Endodermal cell (in vitro differentiated cells): ENCODE measurements around the gene GSTO1. TPM values are rescaled to one million over a fixed set of nuclear protein-coding genes. Genes with fewer than 3 reads are reported as not detected.

Experiments
- DNase-seq: peaks from one replicate; pipeline ENCODE4 v3.0.0-alpha.2; 2017
- H3K27ac ChIP-seq: 2 replicates; pipeline ENCODE4 v1.5.1; 2013; ENCODE audit warnings: mild to moderate bottlenecking, low read depth, low read length, moderate library complexity
- H3K27me3 ChIP-seq: 2 replicates; pipeline ENCODE4 v1.6.1; 2013; ENCODE audit warnings: mild to moderate bottlenecking, low read length, moderate library complexity; ENCODE audit not compliant: insufficient read depth, control insufficient read depth, poor library complexity, severe bottlenecking
- H3K36me3 ChIP-seq: 2 replicates; pipeline ENCODE4 v1.7.0; 2013; ENCODE audit warnings: mild to moderate bottlenecking, low read length, moderate library complexity; ENCODE audit not compliant: control insufficient read depth, insufficient read depth
- H3K4me1 ChIP-seq: one replicate; pipeline ENCODE4 v1.7.0; 2013; ENCODE audit warnings: low read length; ENCODE audit not compliant: control insufficient read depth, insufficient read depth
- H3K4me3 ChIP-seq: 2 replicates; pipeline ENCODE4 v1.5.1; 2013; ENCODE audit warnings: mild to moderate bottlenecking, low read length, moderate library complexity
- H3K9ac ChIP-seq: 2 replicates; pipeline ENCODE4 v1.6.1; 2013; ENCODE audit warnings: mild to moderate bottlenecking, low read length, moderate library complexity; ENCODE audit not compliant: poor library complexity, severe bottlenecking; ENCODE audit errors: extremely low read depth
- H3K9me3 ChIP-seq: 2 replicates; pipeline ENCODE4 v1.6.1; 2013; ENCODE audit warnings: mild to moderate bottlenecking, low read length, moderate library complexity; ENCODE audit not compliant: control insufficient read depth
- H3K27ac Mint-ChIP-seq: 2 replicates; pipeline ENCODE4 v1.8.0; 2020; ENCODE audit warnings: mixed read lengths
- H3K27me3 Mint-ChIP-seq: 2 replicates; pipeline ENCODE4 v1.8.0; 2021; ENCODE audit warnings: mild to moderate bottlenecking, mixed read lengths; ENCODE audit not compliant: insufficient read depth
- H3K36me3 Mint-ChIP-seq: 2 replicates; pipeline ENCODE4 v1.8.0; 2020; ENCODE audit warnings: low read depth, mixed read lengths
- H3K4me1 Mint-ChIP-seq: 2 replicates; pipeline ENCODE4 v1.8.0; 2020; ENCODE audit warnings: mixed read lengths
- H3K4me3 Mint-ChIP-seq: 2 replicates; pipeline ENCODE4 v1.8.0; 2020; ENCODE audit warnings: mild to moderate bottlenecking, moderate library complexity, mixed read lengths
- H3K9me3 Mint-ChIP-seq: 2 replicates; pipeline ENCODE4 v1.8.0; 2020; ENCODE audit warnings: mild to moderate bottlenecking, mixed read lengths
- WGBS, 2 experiments: methylation state at CpG; one replicate each; pipeline versions ENCODE4 v1.1.5 to v1.1.7; 2013; ENCODE audit warnings: missing lambda C conversion rate in 2 of 2, mixed read lengths in 1 of 2; ENCODE audit not compliant: insufficient coverage in 1 of 2, insufficient read length in 1 of 2; 5-methylcytosine and 5-hydroxymethylcytosine counted together
- total RNA-seq, 2 donors: library from RNA; stranded (reverse); fragmentation: NEBNext Ultra II Directional in 1 of 2; extraction: Animal tissue kit (Norgen Biotek cat#: 25700) in 1 of 2; gene quantifications; 2 replicates in 1 of 2; 3 replicates in 1 of 2; pipeline ENCODE4 v1.2.1, GENCODE V29; 2021
- TF ChIP-seq, protein P1 (sequence below): fragments of 200-600 bp; sonication (generic); conservative IDR thresholded peaks from 2 replicates; pipeline ENCODE4 v1.5.0; 2021; ENCODE audit warnings: antibody characterized with exemption, mild to moderate bottlenecking

Gene GSTO1
- total RNA-seq, 2 donors from 2014 or later, result 208 to 223 TPM

DNA sequence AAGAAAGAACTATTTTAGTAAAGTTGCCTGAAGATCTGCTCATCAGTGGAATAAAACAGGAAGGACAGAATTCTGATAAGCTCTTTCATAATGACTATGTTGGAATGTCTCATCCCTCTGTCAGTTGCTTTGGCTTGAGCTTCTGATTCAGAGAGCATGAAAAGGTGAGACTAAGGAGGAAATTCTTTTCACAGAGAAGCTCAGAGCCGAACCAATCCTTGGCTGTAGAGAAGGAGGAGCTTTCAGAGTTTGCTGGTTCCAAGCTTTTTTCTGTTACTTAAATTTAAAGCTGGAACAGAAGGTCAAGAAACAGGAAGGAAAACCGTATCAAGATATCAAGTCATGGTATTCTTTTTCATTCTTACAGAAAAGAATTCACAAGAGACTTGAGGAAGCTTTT lies 38.3 kb downstream of the GSTO1 start:
- Histone ChIP-seq H3K27me3 (peaks cover 9% of the 10 kb centered on the region), H3K9me3 (no peaks in the 10 kb centered on the region), H3K4me3 (no peak overlapping the region), H3K9ac (no peak overlapping the region), H3K27ac (no peak overlapping the region), H3K4me1 (no peaks in the 10 kb centered on the region), H3K36me3 (no peaks in the 10 kb centered on the region)
- H3K27me3 Mint-ChIP-seq, result peaks cover 15% of the 10 kb centered on the region
- H3K4me1 Mint-ChIP-seq, result peaks cover 8% of the 10 kb centered on the region
- no peak for DNase-seq
- no peaks in the 10 kb centered on the region for H3K36me3 Mint-ChIP-seq
- H3K9me3 Mint-ChIP-seq, result no peaks in the 10 kb centered on the region
- no peak overlapping the region for H3K27ac Mint-ChIP-seq
- H3K4me3 Mint-ChIP-seq, result no peak overlapping the region
- TF ChIP-seq, protein P1, sequence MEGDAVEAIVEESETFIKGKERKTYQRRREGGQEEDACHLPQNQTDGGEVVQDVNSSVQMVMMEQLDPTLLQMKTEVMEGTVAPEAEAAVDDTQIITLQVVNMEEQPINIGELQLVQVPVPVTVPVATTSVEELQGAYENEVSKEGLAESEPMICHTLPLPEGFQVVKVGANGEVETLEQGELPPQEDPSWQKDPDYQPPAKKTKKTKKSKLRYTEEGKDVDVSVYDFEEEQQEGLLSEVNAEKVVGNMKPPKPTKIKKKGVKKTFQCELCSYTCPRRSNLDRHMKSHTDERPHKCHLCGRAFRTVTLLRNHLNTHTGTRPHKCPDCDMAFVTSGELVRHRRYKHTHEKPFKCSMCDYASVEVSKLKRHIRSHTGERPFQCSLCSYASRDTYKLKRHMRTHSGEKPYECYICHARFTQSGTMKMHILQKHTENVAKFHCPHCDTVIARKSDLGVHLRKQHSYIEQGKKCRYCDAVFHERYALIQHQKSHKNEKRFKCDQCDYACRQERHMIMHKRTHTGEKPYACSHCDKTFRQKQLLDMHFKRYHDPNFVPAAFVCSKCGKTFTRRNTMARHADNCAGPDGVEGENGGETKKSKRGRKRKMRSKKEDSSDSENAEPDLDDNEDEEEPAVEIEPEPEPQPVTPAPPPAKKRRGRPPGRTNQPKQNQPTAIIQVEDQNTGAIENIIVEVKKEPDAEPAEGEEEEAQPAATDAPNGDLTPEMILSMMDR, result no peak
- 67 to 89% methylated on average over 1 to 2 of the region's 2 CpGs for WGBS, 2 experiments

DNA sequence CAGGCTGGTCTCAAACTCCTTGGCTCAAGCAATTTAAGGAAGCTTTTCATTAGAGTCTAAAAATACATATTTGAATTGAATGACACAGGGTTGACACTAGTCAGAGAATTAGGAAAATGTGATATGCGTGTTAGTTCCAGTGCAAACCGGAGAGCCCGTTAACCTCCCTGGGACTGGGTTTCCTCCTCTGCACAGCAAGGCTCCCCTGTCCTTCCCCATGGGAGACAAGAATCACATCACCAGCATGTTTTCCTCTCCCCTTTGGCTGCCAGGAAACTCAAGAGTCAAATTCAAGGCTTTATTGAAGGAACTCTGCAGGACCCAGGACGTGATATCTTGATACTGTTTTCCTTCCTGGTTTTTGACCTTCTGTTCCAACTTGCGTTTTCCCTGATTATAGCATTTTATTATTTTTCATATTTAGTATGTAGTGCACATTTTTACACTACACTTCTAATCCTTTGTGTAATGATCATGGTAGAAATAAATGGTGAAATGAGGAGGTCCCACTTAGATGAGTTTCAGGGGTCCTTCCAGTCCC lies 39.2 kb downstream of the GSTO1 start:
- WGBS, 2 experiments, result 93 to 96% methylated on average over 3 to 4 of the region's 5 CpGs

DNA sequence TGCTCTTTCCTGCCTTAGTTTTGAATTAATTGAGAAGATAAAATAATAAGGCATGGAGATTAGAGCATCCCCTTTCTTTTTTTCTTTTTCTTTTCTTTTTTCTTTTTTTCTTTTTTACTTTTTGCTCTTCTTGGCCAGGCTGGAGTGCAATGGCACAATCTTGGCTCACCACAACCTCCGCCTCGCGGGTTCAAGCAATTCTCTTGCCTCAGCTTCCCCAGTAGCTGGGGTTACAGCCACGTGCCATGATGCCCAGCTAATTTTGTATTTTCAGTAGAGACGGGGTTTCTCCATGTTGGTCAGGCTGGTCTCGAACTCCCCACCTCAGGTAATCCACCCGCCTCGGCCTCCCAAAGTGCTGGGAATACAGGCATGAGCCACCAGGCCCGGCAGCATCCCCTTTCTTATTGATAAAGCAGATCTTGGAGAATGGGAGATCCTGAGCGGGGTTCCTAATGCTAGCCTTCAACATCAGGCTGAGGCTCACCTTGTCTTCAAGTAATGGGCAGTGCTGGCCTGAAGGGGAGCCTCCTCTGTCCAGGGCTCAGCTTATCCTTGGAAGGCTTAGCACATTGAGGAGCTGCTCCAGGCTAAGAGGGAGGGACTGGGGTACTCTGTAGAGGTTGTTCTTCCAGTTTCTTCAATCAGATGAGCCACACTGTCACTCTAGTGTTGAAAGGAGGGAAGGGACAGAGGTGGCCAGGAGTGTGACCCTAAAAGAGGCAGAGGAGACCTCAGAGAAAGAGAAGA lies 42.2 kb downstream of the GSTO1 start:
- no peaks in the 10 kb centered on the region for H3K27me3 Mint-ChIP-seq
- no peaks in the 10 kb centered on the region for H3K36me3 Mint-ChIP-seq
- Histone ChIP-seq H3K27me3 (no peaks in the 10 kb centered on the region), H3K9me3 (no peaks in the 10 kb centered on the region), H3K36me3 (no peaks in the 10 kb centered on the region), H3K9ac (no peak overlapping the region), H3K27ac (no peak overlapping the region), H3K4me3 (no peak overlapping the region), H3K4me1 (peaks cover 8% of the 10 kb centered on the region)
- H3K4me1 Mint-ChIP-seq, result peaks cover 14% of the 10 kb centered on the region
- H3K4me3 Mint-ChIP-seq, result no peak overlapping the region
- peaks cover under 1% of the 10 kb centered on the region for H3K9me3 Mint-ChIP-seq
- no peak for DNase-seq
- 91 to 94% methylated on average over 6 to 10 of the region's 10 CpGs for WGBS, 2 experiments
- TF ChIP-seq, protein P1, result no peak
- H3K27ac Mint-ChIP-seq, result no peak overlapping the region

More for the DNA sequence above, 39.2 kb downstream of the GSTO1 start:
- H3K36me3 ChIP-seq, result no peaks in the 10 kb centered on the region
- no peak overlapping the region for H3K4me3 ChIP-seq
- no peaks in the 10 kb centered on the region for H3K9me3 ChIP-seq
- H3K4me1 ChIP-seq, result no peaks in the 10 kb centered on the region
- Mint-ChIP-seq H3K4me3 (no peak overlapping the region), H3K27me3 (peaks cover 15% of the 10 kb centered on the region), H3K36me3 (no peaks in the 10 kb centered on the region), H3K4me1 (peaks cover 8% of the 10 kb centered on the region), H3K9me3 (no peaks in the 10 kb centered on the region), H3K27ac (no peak overlapping the region)
- DNase-seq, result no peak
- H3K9ac ChIP-seq, result no peak overlapping the region
- H3K27me3 ChIP-seq, result peaks cover 9% of the 10 kb centered on the region
- no peak overlapping the region for H3K27ac ChIP-seq
- TF ChIP-seq, protein P1, result no peak
